SK-N-MC (cell line): ENCODE data around the gene HAUS8.

ENCODE experiments used
- EZH2 ChIP-seq: fragments of 200-600 bp; sonication (generic); IDR thresholded peaks from one replicate; pipeline ENCODE4 v1.6.1; 2017; ENCODE audit warnings: antibody characterized with exemption
- POLR2AphosphoS5 ChIP-seq: IDR thresholded peaks from 2 replicates; pipeline ENCODE4 v1.6.1; 2012; ENCODE audit warnings: mild to moderate bottlenecking, low read depth, low read length, borderline replicate concordance

DNA sequence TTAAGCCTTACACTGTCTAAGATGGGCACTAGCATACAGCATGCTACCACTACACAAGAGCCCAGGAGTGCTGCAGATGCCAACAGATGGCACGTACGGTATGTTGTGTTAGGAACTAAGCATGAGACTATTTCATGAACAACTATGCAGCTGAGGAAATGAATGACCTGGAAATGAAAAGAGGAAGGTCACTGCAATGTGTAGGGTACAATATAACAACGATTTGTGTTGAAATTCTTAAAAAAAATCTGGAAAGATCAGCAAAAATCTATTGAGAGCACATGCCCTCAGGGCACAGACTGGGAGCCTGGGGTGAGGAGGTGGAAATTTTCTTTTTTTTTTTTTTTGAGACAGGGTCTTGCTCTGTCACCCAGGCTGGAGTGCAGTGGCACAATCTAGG lies 14.4 kb downstream of the HAUS8 start:
- no peak for TF ChIP-seq EZH2
- TF ChIP-seq POLR2AphosphoS5 = no peak
